Medulla oblongata (tissue), 1 donor: Measurements from ENCODE around the gene FBXL14.
"Not testable (repeated sequence)": the region's sequence is repeated elsewhere in the genome, so short reads cannot be mapped to it uniquely, and the experiment has no call there.

ENCODE experiments used
- DNase-seq: peaks from one replicate; pipeline ENCODE4 v3.0.0-alpha.2; 2015; ENCODE audit errors: extremely low spot score

FBXL14 gene

DNA sequence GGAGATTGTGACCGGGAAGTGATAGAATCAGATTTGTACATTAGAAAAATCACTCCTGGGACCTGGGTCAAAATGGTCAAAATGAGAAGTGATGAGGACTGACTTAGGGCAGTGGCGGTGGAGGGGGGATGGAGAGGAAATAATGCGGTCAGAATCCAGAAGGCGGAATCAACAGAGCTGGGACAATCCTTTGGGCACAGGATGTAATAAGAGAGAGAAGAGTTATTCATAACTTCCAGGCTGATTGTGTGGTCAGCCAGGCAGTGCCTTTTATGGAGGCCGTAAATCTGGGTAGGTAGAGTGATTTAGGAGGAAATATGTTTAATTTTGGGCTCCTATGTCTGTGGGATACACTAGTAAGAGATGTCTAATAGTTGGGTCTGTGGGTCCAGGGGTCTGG, 21.6 kb downstream of the FBXL14 start:
- no peak for DNase-seq

DNA sequence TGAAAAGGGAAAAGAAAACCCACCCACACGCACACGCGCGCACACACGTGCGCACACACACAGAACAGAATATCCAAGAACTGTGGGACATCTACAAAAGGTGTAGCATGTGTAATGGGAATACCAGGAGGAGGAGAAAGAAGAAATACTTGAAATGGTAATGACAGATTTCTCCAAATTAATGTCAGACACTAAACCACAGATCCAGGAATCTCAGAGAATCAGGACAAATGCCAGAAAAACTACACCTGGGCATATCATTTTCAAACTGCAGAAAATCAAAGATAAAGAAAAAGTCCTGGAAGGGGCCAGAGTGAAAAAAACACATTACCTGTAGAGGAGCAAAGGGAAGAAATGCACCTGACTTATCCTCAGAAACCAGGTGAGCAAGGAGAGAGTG, 26.5 kb downstream of the FBXL14 start:
- DNase-seq, result no peak

DNA sequence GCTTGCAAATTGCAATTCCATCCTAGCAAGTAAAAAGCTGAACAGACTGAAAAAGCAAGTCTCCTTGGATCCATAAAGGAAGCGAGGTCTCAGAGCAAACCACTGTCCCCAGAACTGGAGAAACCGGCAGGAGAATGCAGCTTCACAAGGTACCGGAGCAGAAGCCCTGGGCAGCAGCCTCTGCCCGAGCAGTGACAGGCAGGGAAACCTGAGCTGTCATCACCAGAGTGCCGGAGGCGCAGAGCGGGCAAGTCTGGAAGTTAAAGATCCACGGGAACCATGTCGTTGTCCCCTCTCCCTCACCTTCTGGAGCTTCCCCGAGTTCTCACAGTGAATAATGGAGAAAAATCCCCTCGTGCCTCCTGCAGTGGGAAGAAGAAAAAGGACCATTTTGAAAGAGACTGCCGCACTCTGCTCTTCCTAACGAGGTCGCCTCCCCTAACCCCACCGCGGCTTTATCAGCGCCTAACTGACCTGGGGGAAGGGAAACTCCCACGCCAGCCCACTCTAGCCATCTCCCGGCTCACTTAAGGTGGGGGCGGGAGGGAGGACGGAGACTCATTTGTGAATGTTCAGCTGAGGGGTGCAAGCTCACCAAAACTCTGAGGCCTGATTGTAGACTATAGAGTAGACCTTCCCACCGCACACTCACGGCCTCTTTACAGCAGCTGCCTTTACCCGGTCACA, 27.8 kb downstream of the FBXL14 start:
- no peak for DNase-seq

DNA sequence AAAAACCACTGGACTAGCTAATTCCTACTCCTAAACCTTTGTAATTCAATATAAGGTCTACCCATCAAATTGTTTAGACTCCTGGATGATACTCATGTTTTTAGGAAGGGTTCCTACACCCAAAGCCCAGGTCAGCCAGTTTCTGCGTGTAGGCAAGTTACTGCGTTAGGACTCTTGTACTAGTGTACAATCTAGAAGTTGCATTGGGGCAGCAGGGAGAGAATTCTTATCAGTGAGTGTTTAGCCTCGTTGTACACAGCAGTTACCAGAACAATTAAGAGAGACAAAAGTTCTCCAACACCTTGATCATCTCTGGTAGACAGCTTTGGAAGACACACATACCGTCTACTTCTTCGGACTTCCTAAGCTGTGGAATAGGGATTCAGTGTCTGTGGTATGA, 29.2 kb downstream of the FBXL14 start:
- DNase-seq, result no peak

DNA sequence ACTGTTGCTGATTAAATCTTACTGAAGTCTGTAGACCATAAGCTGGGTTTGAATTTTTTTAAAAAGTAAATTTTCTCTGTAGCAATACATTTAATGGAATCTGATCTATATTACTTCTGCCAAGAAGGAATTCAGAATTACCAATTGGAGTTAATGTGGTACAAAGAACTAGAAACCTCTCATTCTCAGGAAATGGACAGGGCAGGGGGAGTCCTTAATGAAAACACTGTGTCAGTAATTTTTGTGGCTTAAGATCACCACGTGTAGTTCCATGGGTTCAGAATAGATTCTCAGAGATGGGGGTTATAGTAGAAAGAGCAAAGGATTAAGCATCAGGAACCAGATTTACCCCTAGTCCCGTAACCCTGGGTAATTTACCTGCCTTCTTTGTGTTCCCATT, 30.3 kb downstream of the FBXL14 start:
- DNase-seq, result no peak

DNA sequence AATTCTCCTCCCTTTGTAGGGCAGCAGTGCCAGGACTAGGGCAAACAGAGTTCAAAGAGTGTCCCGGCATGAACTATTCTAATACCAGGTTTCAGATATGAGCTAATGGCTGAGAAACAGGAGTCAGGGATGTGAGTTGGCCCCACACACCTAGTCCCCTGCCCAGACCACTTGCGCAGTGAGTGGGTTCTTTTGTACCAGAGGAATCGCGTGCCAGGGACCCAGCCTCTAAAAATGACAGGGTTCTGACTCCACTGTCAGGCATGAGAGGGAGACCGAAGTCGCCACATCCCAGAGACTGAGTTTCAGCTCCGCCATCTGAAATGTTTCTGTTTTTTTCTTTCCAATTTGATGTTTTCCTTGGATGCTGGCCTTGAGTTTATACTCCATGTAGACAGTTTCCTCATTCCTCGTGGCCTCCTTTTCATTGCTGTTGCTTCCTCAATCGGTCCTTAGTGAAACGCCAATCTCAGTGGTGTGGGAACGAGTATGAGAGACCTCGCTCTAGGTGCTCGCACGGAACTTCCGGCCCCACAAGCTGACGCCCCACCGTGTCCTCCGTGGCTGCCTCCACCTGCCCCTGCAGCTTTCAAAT, 31.5 kb downstream of the FBXL14 start:
- no peak for DNase-seq

DNA sequence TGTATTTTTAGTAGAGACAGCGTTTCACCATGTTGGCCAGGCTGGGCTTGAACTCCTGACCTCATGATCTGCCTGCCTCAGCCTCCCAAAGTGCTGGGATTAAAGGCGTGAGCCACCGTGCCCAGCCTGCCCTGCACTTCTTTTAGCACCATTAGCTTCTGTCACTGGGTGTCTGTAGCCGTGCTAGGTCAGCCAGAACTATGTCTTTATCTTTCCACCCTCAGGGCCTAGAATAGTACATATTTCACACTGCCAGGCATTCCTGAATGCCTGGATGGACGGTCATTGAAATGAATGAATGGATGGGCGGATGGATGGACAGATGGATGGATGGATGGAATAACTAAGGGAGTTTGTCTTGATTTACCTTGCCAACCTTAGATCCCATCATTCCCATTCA, 33.7 kb downstream of the FBXL14 start:
- no peak for DNase-seq

DNA sequence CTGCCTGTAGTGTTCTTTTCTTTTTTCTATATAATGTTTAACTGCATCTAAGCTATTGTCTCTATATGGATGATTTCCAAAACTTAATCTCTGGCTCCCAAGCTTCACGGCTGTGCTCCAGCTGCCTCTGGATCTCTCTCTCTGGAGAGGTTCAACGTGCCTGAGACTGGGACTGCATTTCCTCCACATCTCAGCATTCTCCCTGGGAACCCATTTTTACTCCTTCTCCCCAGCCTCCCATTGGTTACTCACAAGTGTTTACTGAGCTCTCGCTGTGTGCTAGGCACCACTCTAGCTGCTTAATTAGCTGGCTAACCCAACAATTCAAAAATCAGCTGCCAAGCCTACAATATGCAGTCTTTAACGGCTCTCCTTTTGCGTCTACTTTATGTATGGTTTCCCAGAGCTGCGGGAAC, 34.7 kb downstream of the FBXL14 start:
- DNase-seq, result no peak

DNA sequence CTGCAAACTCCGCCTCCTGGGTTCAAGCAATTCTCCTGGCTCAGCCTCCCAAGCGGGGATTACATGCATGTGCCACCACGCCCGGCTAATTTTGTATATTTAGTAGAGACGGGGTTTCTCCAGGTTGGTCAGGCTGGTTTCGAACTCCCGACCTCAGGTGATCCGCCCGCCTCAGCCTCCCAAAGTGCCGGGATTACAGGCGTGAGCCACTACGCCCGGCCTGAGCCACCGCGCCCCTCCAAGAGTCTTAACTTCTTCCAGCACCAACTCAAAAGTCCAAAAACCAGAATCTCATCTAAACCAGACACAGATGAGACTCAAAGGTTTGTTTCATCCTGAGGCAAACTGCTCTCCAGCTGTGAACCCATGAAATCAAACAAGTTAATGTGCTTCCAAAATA, 36.3 kb downstream of the FBXL14 start:
- not testable (repeated sequence) for DNase-seq

DNA sequence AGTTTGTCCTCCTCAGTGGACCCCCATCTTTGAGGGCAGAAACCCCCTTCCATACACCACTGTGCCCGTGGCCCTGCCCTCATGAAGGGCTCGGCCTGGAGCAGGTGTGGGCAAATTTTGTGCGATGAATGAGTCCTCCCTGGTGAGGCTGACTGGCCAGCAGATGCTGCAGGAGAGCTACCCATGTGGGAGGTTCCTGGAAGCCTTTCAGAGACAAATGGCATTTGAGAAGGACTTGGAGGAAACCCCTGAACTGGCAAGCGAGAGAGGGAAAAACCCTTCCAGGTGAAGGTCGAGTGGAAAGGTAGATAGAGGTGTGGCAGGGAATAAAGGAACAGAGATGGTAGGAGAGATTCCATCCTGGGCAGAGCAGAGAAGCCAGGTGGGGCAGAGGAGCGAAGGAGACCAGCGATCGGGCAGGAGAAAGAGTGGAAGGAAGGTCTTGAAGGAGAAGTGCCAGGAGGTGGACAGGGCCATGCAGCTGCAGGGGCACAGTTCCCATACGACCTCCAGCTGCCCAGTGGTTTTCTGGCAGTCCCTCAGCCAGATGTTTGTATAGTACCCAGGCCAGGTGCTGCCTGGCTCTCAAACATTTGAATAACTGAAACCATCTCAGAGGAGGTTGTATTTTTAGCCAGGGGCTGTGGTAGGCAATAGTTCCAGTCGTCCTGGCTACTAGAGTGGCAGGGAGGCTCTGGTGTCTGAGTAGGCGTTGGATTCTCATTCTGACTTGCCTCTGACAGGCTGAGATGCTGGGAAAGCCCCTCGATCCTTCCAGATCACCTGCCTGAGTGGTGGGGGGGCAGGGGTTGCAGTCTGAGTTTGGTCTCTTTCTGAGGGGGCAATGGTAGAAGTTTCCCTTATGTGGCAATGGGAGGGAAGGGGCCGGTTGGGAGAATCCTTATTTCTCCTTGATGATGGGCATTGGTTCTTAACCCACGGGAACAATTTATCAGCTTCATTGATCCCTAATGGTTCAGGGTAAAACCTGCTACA, 40.1 kb downstream of the FBXL14 start:
- DNase-seq, result no peak

DNA sequence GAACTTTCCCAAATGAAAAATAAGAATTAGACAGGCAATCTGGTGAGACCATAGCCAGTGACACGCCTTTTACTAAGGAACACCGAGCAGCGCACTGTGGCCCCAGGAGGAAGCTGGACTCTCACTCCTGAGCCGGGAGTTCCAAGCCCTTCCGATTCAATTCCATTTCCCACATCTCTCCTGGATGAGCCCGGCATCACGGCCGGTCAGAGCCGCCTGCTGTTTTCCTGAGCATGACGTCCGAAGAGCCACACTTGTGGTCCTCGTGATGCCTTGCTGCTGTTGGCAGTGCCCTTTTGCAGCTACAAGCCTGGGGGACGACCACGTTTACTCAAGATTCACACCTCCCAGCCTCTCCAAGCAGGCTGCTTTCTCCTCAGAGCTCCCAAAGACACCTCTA, 40.8 kb downstream of the FBXL14 start:
- DNase-seq, result no peak

DNA sequence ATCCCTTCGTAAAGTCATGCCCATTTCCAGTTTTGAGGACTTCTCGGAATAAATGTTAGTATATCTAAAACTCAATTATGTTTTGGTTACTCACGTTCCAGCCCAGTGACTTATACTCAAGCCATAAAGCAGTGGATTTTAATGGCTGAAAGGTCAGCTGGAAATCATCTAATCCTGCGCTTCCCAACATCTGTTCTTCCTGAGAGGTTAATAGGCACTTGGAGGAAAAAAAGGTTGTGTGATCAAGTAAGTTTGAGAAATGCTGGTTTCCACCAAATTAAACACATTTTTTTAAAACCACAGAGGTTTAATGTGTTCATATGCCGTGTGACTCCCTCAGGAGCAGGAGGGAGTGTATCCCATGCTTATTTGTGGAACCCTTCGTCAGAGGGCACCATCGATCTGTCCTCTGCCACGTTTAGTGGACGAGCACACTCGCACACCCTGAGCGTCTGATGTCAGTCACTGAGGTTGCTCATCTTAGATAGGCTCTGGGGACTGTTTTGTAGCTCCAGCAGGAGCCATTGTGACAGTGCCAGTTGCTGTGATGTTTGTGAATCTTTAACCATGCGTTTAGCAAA, 41.4 kb downstream of the FBXL14 start:
- no peak for DNase-seq

DNA sequence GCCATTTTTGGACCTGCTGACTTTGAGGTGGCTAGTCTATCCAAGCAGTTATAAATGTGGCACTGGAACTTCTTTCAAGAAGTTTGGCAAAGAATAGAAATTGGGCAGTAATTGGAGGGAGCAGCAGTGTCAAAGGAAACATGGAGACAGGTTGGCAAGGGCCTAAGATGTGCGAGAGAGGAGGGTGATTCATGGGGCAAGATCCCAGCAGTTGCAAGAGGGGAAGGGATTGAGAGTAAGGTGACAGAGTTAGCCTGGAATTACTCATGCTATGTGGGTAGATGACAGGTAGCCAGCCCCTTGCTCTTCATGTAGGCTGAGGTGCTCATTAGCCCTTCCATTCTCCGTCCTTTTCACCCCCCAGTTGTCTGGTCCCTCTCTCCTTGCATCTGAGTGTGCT, 42.2 kb downstream of the FBXL14 start:
- DNase-seq, result no peak

DNA sequence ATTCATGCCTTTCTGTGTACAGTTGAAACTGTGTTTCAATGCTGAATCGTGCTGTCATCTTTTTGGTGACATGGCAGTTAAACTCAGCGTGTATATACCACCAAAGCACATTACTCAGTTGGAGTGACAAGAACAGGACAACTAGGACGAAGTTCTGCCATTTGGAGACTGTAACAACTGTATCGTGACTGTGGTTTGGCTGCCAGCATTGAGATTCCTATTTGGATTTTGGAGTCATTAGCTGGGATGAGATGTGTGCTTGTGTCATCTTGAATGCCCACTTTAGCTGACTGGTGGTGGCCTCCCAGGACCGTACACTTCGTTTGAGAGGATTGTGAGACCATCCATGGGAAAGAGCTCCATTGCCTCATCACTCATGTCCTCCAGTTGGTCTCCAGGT, 42.9 kb downstream of the FBXL14 start:
- DNase-seq, result no peak

DNA sequence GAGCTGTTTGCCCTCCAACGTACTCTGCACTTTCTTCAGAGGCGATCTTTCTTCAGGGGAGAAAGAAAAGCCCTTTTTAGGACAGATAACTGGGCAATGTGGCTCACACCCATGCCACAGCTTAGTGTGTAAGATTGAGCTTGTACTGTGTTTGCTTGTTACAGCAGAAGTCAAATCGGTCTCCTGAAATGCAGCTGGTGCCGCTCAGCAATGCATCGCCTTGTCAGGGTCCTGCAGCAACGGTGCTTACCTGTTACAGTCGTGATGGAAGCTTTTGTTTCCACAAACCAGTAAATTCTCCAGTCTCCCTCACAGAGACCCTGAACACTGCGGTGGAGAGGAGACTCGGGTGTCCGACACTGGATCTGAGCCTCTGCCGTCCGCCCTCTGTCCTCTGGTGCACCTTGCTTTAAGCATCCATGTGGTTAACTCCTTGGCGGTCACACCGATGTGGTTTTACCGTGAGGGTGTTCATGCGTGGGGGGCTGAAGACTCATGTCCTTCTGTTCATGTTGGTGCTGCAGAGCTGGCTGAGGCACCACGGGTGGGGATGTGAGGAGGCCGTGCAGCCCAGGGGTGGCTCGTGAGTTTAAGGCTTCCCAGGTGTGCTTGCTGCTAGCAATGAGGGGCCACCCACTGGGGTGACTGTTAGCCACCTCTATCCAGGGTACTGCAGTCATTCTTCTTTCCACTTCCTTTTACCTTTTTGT, 47.3 kb downstream of the FBXL14 start:
- DNase-seq, result no peak

DNA sequence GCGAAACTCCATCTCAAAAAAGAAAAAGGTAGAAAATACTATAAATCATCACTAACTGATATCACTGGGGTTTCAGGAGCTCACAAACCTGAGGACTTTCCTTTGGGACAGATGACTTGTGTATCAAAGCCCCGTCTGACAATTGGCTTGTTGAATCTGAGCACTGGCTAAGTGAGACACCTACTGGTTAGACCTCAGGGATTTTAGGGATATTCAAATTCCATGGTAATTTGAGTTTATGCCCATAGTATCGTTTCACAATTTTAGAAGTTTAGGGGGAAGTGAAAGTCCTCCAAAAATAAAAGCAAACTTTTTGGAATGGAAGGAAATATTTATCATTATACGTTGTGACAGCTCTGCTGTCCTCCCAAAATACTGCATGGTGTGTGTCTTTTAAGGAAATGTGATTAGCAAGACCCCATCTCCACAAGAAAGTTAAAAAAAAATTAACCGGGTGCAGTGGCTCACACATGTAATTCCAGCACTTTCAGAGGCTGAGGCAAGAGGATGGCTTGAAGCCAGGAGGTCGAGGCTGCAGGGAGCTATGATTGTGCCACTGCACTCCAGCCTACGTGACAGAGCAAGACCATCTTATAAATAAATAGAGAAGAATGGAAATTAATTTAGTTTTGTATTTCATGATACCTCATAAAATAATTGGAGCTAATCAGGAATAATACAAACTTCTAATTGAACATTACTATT, 49.2 kb downstream of the FBXL14 start:
- DNase-seq, result peak; percentile 27

DNA sequence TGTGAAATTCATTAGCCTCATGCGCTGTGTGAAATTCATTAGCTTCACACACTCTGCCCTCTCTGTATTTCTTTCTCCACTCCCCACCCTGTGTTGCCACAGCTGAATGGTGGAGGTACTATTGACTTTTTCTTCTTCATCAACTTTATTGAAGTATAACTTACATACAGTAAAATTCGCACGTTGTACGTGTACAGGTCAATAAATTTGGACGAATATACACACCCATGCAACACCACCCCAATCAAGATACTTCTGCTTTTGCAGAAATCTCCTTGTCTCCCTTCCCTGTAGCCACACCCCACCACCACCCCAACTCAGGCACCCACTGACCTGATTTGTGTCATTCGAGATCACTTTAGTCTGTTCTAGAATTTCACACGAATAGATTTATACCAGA, 51.8 kb downstream of the FBXL14 start:
- DNase-seq, result no peak

DNA sequence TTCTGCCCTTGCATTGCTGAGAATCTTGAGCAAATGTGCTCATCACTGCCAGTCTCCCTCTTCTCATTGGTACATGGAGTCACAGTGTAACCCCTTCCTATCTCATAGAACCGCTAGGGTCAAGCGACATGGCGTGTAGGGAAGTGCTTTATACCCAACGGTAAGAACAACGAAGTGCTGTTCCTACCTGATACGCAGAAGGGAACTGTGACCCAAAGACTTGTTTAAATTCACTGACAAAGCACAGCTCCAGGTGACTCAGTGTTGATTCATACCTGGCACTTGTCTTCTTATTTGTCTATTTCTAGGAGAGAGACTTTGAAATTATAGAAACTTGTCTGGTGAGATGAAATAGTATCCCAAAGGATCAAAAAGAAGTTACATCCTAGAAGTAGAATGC, 53.7 kb downstream of the FBXL14 start:
- no peak for DNase-seq

DNA sequence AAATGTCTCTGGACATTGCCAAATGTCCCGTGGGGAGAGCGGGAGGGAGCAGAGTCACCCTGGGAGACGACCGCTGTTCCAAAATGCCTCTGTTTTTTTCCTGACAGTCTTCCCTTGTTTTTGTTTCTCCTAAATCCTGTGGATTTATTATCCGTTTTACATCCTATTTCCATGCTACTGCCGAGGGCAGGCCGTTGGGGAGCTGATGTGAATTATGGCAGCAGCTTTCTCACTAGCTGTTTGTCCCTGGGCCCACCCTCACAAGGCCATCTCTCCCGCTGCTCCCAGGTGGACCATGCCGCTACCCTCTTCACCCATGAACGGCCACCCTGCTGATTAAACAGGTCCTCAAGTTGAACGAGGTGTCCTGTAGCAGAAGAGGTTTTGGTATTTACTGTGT, 55.2 kb downstream of the FBXL14 start:
- no peak for DNase-seq

DNA sequence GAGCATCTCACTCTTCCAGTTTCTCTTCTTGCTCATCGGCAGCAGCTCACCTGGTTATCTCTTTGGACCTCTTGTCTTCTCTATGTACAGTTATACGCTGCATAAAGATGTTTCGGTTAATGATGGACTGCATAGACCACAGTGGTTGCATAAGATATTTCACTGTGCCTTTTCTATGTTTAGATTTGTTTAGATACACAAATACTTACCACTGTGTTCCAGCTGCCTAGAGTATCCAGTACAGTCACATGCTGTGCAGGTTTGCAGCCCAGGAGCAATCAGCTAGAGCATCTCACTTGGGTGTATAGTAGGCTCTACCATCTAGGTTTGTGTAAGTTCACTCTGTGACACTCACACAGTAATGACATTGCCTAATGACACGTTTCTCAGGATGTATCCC, 57.6 kb downstream of the FBXL14 start:
- no peak for DNase-seq

DNA sequence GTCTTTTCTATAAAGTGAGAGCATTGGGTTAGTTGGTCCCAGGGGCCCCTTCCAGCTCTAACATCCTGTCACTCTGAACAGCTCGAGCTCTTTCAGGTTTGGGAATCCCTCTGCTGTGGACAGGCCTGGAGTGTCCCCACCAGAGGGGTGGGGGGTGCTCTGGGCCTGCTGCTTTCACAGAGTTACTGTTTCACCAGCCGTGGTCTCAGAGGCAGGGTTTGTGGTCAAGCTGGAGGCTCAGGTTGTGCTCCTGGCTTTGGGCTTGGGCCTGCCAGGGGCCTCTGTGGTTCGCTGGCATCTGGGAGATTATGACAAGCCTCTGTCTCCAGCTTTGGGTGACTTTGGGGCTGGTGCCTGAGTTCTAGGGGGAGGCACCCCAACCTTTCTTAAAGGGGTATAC, 59.6 kb downstream of the FBXL14 start:
- DNase-seq, result no peak
